ENCODE results near the gene BPI.
"Not testable (repeated sequence)": the region's sequence is repeated elsewhere in the genome, so short reads cannot be mapped to it uniquely, and the experiment has no call there.

Gene BPI

DNA sequence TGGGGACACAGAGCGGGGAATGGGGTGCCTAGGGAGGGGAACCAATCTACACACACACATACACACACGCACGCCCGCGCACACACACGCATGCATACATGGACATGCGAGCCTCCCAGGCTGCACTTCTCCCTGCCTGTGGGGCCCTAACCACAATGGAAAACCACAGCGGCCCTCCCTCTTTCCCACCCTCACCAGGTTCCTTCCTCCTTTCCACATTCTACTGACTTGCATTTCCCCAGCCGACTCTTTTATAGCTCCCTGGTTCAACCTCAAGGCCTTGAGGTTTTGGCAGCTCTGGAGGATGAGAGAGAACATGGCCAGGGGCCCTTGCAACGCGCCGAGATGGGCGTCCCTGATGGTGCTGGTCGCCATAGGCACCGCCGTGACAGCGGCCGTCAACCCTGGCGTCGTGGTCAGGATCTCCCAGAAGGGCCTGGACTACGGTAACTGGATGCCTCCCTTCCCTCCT is at the start of gene BPI:
TSS of gene BPI (plus strand) at position 249 of the 472 bp plus-strand sequence. CDS start at position 317, 68 bp downstream.
- no peak for DNase-seq (ENCODE audit: low read depth in 2 of 2)

- not testable (repeated sequence) for DNase-seq (ENCODE audit: low read depth in 2 of 2)
Observed at GRCh38 chr20:38254621-38255020, 49.3 kb upstream of the BPI start.

DNA sequence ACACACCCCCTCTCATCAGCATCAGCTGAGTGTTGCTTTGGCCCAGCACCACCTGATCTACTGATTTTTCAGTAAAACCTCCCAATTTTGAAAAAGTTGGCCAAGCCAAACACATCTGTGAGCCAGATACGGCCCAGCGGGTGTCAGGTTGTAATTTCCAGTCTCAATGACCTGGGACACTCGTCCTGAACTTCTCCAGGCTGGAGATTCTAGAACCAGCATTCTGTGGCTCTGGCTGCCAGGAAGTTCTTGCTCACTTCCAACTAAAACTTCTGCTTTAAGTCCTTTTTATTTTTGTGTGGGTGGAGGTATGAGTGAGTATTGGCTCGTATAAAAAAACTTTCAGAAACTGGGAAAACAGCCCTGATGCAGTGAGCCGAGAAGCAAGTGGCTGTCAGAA is 48.6 kb upstream of the BPI start:
- no peak for DNase-seq (ENCODE audit: low read depth in 2 of 2)

DNA sequence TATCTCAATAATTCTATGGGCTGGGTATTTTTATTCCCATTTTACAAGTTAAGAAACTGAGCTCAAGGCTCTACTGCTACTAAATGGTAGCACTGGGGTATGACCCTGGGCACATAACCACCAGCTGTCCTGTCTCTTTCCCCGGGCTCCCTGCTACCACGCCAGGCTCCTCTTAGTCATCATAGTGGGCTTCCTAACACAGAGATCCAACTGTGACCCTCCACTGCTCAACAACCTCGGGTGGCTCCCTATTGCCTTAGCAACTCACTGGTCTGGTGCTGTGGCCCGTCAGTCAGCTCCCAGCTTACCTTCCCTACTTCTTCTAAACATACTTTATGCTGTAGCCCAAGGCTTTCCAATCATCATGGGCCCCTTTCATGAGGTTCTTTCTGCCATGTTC is 47.9 kb upstream of the BPI start:
- no peak for DNase-seq (ENCODE audit: low read depth in 2 of 2)

GRCh38 chr20:38256966-38257365 is 47.0 kb upstream of the BPI start:
- no peak for DNase-seq (ENCODE audit: low read depth in 2 of 2)

DNA sequence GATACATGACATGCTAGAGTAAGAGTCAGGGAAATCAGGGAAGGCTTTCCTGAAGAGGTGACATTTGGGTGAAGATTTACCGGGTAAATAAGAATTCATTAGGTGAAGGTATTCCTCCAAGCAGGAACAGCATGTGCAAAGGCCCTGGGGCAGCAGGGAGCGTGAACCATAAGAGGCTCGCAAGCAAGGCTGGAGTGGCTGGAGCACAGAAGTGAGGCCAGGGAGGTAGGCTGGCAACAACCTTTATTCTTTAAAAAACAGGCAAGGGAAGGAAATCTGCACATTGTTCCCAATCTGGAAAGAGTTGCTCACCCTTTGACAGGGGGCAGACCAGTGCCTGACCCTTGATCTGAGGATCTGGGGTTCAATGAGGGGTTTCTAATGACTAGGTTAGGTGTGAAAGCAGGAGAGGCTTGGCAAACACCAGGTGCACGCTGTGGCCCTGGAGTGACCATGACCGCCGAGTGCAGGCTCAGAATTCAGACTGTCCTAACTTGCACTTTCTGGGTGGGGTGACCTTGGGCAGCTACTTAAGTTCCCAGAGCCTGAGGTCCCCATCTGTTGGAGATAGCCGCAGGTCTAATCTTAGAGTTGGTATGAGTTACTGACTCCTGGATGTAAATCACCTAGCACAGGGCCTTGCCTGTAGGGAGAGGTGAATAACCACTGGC is 45.3 kb upstream of the BPI start:
- DNase-seq (ENCODE audit: low read depth in 2 of 2), result no peak

GRCh38 chr20:38260025-38260377 is 44.0 kb upstream of the BPI start:
- no peak for DNase-seq (ENCODE audit: low read depth in 2 of 2)

- DNase-seq (ENCODE audit: low read depth in 2 of 2), result no peak
Observed at GRCh38 chr20:38260378-38261053, 43.4 kb upstream of the BPI start, which contains the start of gene KIAA1755. KIAA1755 (minus strand) TSS chr20:38260735; CDS start chr20:38260500, 235 bp downstream.

DNA sequence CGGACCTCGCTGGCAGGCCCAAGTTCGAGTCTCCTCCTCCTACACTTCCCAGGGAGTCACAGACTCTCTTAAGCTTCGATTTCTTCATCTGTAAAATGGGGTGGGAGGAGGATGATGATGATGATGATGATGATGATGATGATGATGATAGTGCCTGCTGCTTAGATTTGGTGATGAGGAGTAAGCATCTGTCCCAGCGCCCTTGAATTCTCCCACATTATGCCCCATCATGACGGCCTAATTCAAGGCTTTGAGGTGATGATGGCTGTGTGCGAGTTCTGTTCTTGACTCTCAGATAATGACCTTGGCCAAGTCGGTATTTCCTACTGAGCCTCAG is 42.9 kb upstream of the BPI start:
- DNase-seq (ENCODE audit: low read depth in 2 of 2), result no peak

DNA sequence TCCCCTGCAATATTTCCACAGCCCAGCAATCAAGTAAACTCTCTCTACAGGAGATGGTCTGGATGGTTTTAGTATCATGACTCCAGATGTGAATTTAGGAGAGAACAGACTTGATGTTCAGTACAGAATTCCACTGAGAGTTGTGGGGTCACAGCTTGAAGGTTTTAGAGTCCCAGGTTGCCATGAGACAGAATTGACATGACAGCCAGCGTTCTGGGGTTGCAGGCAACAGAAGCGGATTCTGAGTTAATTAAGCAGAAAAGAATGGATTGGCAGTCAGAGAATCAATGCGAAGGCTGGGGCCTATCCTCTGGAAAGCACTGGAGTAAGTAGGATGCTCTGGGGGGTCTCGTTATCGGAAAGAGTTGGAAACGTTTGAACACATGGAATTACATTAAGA is 41.0 kb upstream of the BPI start:
- no peak for DNase-seq (ENCODE audit: low read depth in 2 of 2)

- no peak for DNase-seq (ENCODE audit: low read depth in 2 of 2)
Observed at GRCh38 chr20:38266426-38266825, 37.5 kb upstream of the BPI start.

- no peak for DNase-seq (ENCODE audit: low read depth in 2 of 2)
Observed at GRCh38 chr20:38267296-38267695, 36.7 kb upstream of the BPI start.

DNA sequence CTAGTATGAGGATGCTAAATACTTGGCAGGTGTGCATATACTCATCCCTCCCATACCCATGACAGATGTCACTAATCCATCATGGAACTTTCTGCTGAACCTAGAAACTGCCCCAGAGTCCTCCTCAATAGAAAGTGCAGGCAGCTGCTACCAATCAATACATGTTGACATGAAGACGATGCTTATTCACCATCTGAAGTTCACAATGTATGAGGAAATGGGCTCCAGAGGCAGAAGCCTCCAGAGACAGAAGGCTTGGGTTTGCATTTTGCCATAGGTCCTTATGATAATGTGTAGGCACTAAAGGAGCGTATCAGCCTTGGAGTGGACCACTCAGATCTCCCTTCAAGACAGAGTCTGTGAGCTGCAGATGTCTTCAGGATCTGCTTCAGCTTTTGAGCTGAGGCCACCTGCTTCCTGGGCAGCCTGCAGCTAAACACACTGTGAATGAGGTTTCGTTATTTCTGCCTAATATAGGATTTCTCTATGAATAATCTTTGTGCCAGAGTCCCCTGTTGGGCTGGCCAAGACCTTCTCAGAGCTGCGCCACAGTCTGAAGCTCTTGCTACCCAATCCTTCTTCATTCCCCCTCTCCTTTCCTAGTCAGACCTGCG is 35.9 kb upstream of the BPI start:
- DNase-seq (ENCODE audit: low read depth in 2 of 2), result no peak

DNA sequence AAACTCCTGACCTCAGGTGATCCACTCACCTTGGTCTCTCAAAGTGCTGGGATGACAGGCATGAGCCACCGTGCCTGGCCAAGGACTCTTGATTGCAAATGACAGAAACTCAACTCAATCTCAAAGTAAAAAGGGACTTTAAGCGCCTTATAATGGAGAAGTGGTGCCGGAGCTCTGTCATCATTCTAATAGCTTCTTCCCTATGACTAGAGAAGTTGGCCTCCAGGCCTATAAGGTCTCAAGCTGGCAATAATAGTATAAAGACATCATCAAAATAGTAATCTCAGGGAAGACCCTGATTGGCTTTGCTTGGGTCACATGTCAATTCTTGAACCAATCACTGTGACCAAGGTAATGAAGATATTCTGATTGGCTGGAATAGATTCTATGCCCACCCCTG is 34.9 kb upstream of the BPI start:
- DNase-seq (ENCODE audit: low read depth in 2 of 2), result no peak

- no peak for DNase-seq (ENCODE audit: low read depth in 2 of 2)
Observed at GRCh38 chr20:38269715-38270114, 34.2 kb upstream of the BPI start.

- DNase-seq (ENCODE audit: low read depth in 2 of 2), result no peak
Observed at GRCh38 chr20:38270869-38271605, 32.9 kb upstream of the BPI start.

DNA sequence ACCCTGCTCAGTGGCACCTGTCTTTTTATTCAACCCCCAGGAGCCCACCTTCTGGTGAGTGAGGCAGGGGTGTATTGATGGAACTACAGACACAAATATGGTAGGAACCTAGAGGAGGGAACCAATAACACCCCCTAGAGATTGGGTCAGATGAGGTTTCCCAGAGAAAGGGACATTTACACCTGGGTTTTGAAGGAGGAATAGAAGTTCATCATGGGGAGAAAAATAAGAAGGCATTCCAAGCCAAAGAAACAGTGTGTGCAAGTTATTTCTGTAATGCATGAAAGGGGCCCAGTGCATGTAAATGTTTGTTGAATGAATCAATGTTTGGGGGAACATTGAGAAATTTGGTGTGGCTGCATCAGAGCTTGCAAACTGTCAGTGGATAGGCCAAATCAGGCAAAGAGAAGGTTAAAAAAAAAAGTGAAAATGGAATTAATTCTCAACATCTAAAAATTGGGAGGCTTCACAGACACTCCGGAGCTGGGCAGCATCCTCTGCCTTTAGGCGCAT is 32.3 kb upstream of the BPI start:
- no peak for DNase-seq (ENCODE audit: low read depth in 2 of 2)

- DNase-seq (ENCODE audit: low read depth in 2 of 2), result no peak
Observed at GRCh38 chr20:38272398-38272797, 31.6 kb upstream of the BPI start.

DNA sequence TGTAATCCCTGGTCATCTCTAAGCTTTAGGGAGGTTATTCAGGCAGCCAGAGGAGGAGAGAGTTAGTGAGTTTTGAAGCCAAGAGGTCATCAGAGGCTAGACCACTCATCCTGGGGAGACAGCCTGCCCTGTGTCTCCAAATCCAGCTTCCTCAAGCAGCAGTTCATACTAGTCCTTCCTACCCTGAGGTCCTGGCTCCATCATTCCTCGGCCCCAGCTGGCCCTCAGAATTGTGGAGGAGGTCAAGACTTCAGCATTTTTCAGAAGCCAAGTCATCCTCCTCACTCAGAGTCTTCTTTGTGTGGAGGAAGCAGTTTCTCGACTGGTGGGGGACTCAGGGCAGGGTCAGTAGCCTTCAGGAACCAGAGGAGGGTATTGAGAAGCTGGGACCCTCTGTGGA is 31.0 kb upstream of the BPI start:
- DNase-seq (ENCODE audit: low read depth in 2 of 2), result no peak

- no peak for DNase-seq (ENCODE audit: low read depth in 2 of 2)
Observed at GRCh38 chr20:38275815-38276550, 28.0 kb upstream of the BPI start.

DNA sequence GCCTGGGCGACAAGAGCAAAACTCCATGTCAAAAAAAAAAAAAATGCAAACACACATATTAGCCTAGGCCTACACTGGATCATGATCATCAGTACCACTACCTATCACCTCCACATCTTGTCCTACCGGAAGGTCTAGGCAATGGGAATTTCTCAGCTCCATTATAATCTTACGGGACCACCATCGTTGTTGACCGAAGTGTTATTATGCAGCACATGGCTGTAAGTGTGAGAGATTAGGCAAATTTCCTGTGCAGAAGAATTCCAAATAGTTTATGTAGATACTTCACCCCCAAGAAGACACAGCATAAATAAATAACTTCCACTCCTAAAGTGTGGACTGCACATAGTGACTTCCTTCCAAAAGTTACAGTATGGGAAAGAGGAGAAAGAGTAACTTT is 26.7 kb upstream of the BPI start:
- no peak for DNase-seq (ENCODE audit: low read depth in 2 of 2)

DNA sequence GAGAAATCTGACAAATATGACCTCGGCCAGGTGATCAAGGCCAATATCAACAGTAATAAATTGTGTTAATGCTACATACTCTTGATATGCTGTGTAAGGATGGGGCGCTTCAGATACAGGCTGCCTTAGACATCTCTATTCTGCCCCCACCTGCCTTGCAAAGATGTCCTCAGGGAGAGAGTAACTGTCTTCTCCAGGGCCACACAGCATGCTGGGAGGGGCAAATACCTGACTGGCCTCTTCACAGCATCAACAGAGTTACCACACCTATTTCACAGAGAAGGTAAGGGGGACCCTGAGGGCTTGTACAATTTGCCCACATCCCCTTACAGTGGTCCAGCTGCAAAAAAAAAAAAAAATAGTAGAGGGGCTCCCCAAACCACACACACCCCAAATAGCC is 26.3 kb upstream of the BPI start:
- no peak for DNase-seq (ENCODE audit: low read depth in 2 of 2)
